A673 (cell line): ENCODE results near the gene DSCAM. TPM values are rescaled to one million over a fixed set of nuclear protein-coding genes. Genes with fewer than 3 reads are reported as not detected.

Experiments
- BruUV-seq: library from RNA; stranded (reverse); fragments of 400-500 nt; replicated peaks from 2 replicates; lab custom pipeline; 2021; lab: Mats Ljungman, UMichigan
- CTCF ChIA-PET: fragments of 300-600 bp; sonication (Branson Sonifier 250); formaldehyde crosslinking; loops from one replicate; lab custom pipeline; 2022; ENCODE audit warnings: antibody characterized with exemption; lab: Charles Lee
- POLR2A ChIA-PET: fragments of 300-600 bp; sonication (Branson Sonifier 250); formaldehyde crosslinking; loops from one replicate; lab custom pipeline; 2022; ENCODE audit warnings: antibody characterized with exemption; ENCODE audit not compliant: low non-redundant PET; lab: Charles Lee
- DNase-seq: peaks from one replicate; pipeline ENCODE4 v3.0.0-alpha.2; 2015; ENCODE audit warnings: low spot score
- H3K27ac ChIP-seq: fragments of 200-600 bp; sonication (generic); 2 replicates; pipeline ENCODE4 v1.5.1; 2016; ENCODE audit warnings: mixed run types, low read depth, mild to moderate bottlenecking, mixed read lengths, antibody characterized with exemption, low read length; ENCODE audit not compliant: poor library complexity, severe bottlenecking
- H3K27me3 ChIP-seq: fragments of 200-600 bp; sonication (generic); replicated peaks from 2 replicates; pipeline ENCODE4 v1.6.1; 2017; ENCODE audit warnings: mixed run types, low read depth, mild to moderate bottlenecking, mixed read lengths, antibody characterized with exemption, low read length; ENCODE audit not compliant: insufficient read depth, poor library complexity
- H3K36me3 ChIP-seq: fragments of 200-600 bp; sonication (generic); 2 replicates; pipeline ENCODE4 v1.6.1; 2016; ENCODE audit warnings: mixed run types, mild to moderate bottlenecking, mixed read lengths, antibody characterized with exemption, low read length; ENCODE audit not compliant: insufficient read depth, poor library complexity, severe bottlenecking
- H3K4me1 ChIP-seq: fragments of 200-600 bp; sonication (generic); 2 replicates; pipeline ENCODE4 v1.6.1; 2017; ENCODE audit warnings: mixed run types, mild to moderate bottlenecking, mixed read lengths, antibody characterized with exemption, low read length; ENCODE audit not compliant: insufficient read depth, poor library complexity, severe bottlenecking
- H3K4me3 ChIP-seq: fragments of 200-600 bp; sonication (generic); 2 replicates; pipeline ENCODE4 v1.5.1; 2016; ENCODE audit warnings: low read depth, mixed run types, mild to moderate bottlenecking, mixed read lengths, low read length; ENCODE audit not compliant: poor library complexity, severe bottlenecking
- H3K9me3 ChIP-seq: fragments of 200-600 bp; sonication (generic); 2 replicates; pipeline ENCODE4 v1.6.1; 2016; ENCODE audit warnings: mixed run types, low read depth, mild to moderate bottlenecking, mixed read lengths, antibody characterized with exemption, low read length; ENCODE audit not compliant: poor library complexity, severe bottlenecking
- CTCF ChIP-seq: fragments of 300-800, 200-600 bp; sonication (generic); conservative IDR thresholded peaks from 2 replicates; pipeline ENCODE4 v1.5.1; 2017; ENCODE audit warnings: low read depth, mild to moderate bottlenecking, antibody characterized with exemption, low read length, moderate library complexity, mixed read lengths
- EZH2 ChIP-seq: fragments of 200-600 bp; sonication (generic); IDR thresholded peaks from 2 replicates; pipeline ENCODE4 v1.6.1; 2017; ENCODE audit warnings: borderline replicate concordance, low read depth, mild to moderate bottlenecking, mixed read lengths, antibody characterized with exemption, low read length; ENCODE audit not compliant: poor library complexity, severe bottlenecking
- intact Hi-C: fragments of 100-400 bp; cut with micrococcal nuclease; formaldehyde crosslinking; loops from one replicate; pipeline ENCODE4 v1.10.0; 2022; ENCODE audit not compliant: unreplicated experiment
- total RNA-seq: library from RNA; stranded (reverse); gene quantifications from 2 replicates; pipeline ENCODE4 v1.2.3, GENCODE V29; 2021

DSCAM gene
- total RNA-seq, 1 experiment from 2014 or later, result not detected

GRCh38 chr21:40678681-40679284, 168.2 kb downstream of the DSCAM start:
- H3K9me3 ChIP-seq, result peaks cover 38% of the 10 kb centered on the region
- intact Hi-C loops, result no loop called here
- H3K27me3 ChIP-seq, result no peaks in the 10 kb centered on the region
- no peak overlapping the region for H3K4me3 ChIP-seq
- H3K27ac ChIP-seq, result no peak overlapping the region
- no peaks in the 10 kb centered on the region for H3K36me3 ChIP-seq
- BruUV-seq, result no TSS peak
- H3K4me1 ChIP-seq, result no peaks in the 10 kb centered on the region
- no peak for DNase-seq
- ChIA-PET CTCF (no interaction called here), POLR2A (no interaction called here)
- TF ChIP-seq CTCF (no peak), EZH2 (no peak)

GRCh38 chr21:40675017-40675416, 171.9 kb downstream of the DSCAM start:
- no peaks in the 10 kb centered on the region for H3K36me3 ChIP-seq
- ChIA-PET POLR2A (no interaction called here), CTCF (no interaction called here)
- no peak overlapping the region for H3K4me3 ChIP-seq
- no peak for DNase-seq
- no TSS peak for BruUV-seq
- no peak for TF ChIP-seq CTCF
- no peak for TF ChIP-seq EZH2
- H3K9me3 ChIP-seq, result peaks cover 32% of the 10 kb centered on the region
- H3K27me3 ChIP-seq, result no peaks in the 10 kb centered on the region
- no peak overlapping the region for H3K27ac ChIP-seq
- intact Hi-C loops, result no loop called here
- H3K4me1 ChIP-seq, result no peaks in the 10 kb centered on the region

GRCh38 chr21:40672602-40673001, 174.4 kb downstream of the DSCAM start:
- Histone ChIP-seq H3K36me3 (no peaks in the 10 kb centered on the region), H3K9me3 (peaks cover 27% of the 10 kb centered on the region), H3K27me3 (no peaks in the 10 kb centered on the region), H3K4me3 (no peak overlapping the region), H3K27ac (no peak overlapping the region), H3K4me1 (no peaks in the 10 kb centered on the region)
- TF ChIP-seq CTCF (no peak), EZH2 (no peak)
- no peak for DNase-seq
- POLR2A ChIA-PET, result no interaction called here
- CTCF ChIA-PET, result no interaction called here
- intact Hi-C loops, result no loop called here
- BruUV-seq, result no TSS peak
